MM.1S (cell line): ENCODE data around the gene TES.

Experiments
- DNase-seq: peaks from one replicate; pipeline ENCODE4 v3.0.0-alpha.2; 2015
- H2AFZ ChIP-seq: fragments of 300-600 bp; sonication (generic); 2 replicates; pipeline ENCODE4 v1.6.0; 2016; ENCODE audit warnings: antibody characterized with exemption, low read length
- H3F3A ChIP-seq: fragments of 300-600 bp; sonication (generic); 2 replicates; pipeline ENCODE4 v1.6.1; 2016; ENCODE audit warnings: mild to moderate bottlenecking, antibody characterized with exemption, low read length, moderate library complexity, mixed read lengths; ENCODE audit not compliant: insufficient read depth
- H3K27ac ChIP-seq: fragments of 300-600 bp; sonication (generic); 2 replicates; pipeline ENCODE4 v1.5.1; 2016; ENCODE audit warnings: mild to moderate bottlenecking, low read length
- H3K27me3 ChIP-seq: fragments of 300-600 bp; sonication (generic); replicated peaks from 2 replicates; pipeline ENCODE4 v1.6.0; 2016; ENCODE audit warnings: low read length; ENCODE audit not compliant: insufficient read depth
- H3K36me3 ChIP-seq: fragments of 300-600 bp; sonication (generic); replicated peaks from 2 replicates; pipeline ENCODE4 v1.6.1; 2016; ENCODE audit warnings: mild to moderate bottlenecking, low read length, mixed read lengths; ENCODE audit not compliant: insufficient read depth
- H3K4me1 ChIP-seq: fragments of 300-600 bp; sonication (generic); 2 replicates; pipeline ENCODE4 v1.6.1; 2016; ENCODE audit warnings: low read length, mixed read lengths
- H3K4me2 ChIP-seq: fragments of 300-600 bp; sonication (generic); 2 replicates; pipeline ENCODE4 v1.6.0; 2016; ENCODE audit warnings: low read depth, low read length
- H3K4me3 ChIP-seq: fragments of 300-600 bp; sonication (generic); 2 replicates; pipeline ENCODE4 v1.5.1; 2016; ENCODE audit warnings: low read length, mixed read lengths
- H3K79me2 ChIP-seq: fragments of 300-600 bp; sonication (generic); 2 replicates; pipeline ENCODE4 v1.6.1; 2016; ENCODE audit warnings: mixed run types, low read length, mixed read lengths
- H3K9ac ChIP-seq: fragments of 300-600 bp; sonication (generic); 2 replicates; pipeline ENCODE4 v1.6.1; 2016; ENCODE audit warnings: low read length, mixed read lengths
- H3K9me2 ChIP-seq: fragments of 300-600 bp; sonication (generic); replicated peaks from 2 replicates; pipeline ENCODE4 v1.6.1; 2016; ENCODE audit warnings: mild to moderate bottlenecking, low read length, mixed read lengths; ENCODE audit not compliant: insufficient read depth
- H3K9me3 ChIP-seq: fragments of 300-600 bp; sonication (generic); replicated peaks from 2 replicates; pipeline ENCODE4 v1.6.1; 2016; ENCODE audit warnings: mild to moderate bottlenecking, low read length, mixed read lengths; ENCODE audit not compliant: insufficient read depth
- H4K20me1 ChIP-seq: fragments of 300-600 bp; sonication (generic); 2 replicates; pipeline ENCODE4 v1.6.1; 2016; ENCODE audit warnings: mild to moderate bottlenecking, low read length, moderate library complexity, mixed read lengths; ENCODE audit not compliant: insufficient read depth
- CTCF ChIP-seq: fragments of 300-600 bp; sonication (generic); IDR thresholded peaks from 2 replicates; pipeline ENCODE4 v1.5.1; 2016; ENCODE audit warnings: antibody characterized with exemption, low read length, mixed read lengths
- EZH2 ChIP-seq: fragments of 300-600 bp; sonication (generic); optimal IDR thresholded peaks from 2 replicates; pipeline ENCODE3; 2017; ENCODE audit warnings: low read depth, mild to moderate bottlenecking, antibody characterized with exemption, low read length, mixed read lengths
- EZH2phosphoT487 ChIP-seq: fragments of 300-600 bp; sonication (generic); IDR thresholded peaks from 2 replicates; pipeline ENCODE4 v1.6.1; 2018; ENCODE audit warnings: antibody characterized with exemption, low read length

TES gene

DNA sequence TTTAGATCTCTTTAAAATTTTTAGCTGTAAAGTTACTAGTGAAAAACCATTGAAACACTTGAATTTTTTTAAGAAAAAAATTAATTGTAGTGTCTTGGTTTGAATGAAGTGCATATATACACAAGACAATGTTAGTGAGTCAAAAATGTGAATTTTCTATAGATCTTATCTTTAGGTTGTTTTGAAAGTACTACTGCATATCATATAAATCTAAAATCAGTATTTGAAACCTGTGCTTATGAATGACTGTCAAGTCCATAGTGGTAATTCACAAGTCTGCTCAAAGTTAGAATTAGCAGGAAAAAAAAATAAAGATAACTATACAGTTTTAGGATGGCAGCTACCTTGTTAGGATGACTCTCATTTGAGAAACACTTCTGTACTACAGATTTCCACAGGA lies 25.0 kb downstream of the TES start:
- H2AFZ ChIP-seq, result no peak overlapping the region
- peaks cover 5% of the 10 kb centered on the region; the same call in 1 of the 2 replicates for H4K20me1 ChIP-seq
- DNase-seq, result no peak
- no peak for TF ChIP-seq CTCF
- H3K27ac ChIP-seq, result no peak overlapping the region
- peaks cover 25% of the 10 kb centered on the region for H3K4me1 ChIP-seq
- H3K4me2 ChIP-seq, result no peak overlapping the region
- H3K36me3 ChIP-seq, result no peaks in the 10 kb centered on the region
- no peaks in the 10 kb centered on the region for H3K9me3 ChIP-seq
- H3K27me3 ChIP-seq, result no peaks in the 10 kb centered on the region
- no peak overlapping the region for H3K4me3 ChIP-seq
- H3K9me2 ChIP-seq, result no peaks in the 10 kb centered on the region
- H3K9ac ChIP-seq, result no peak overlapping the region
- H3K79me2 ChIP-seq, result peaks cover 87% of the 10 kb centered on the region
- H3F3A ChIP-seq, result 0 out of 2 replicates have a peak, but pooled peaks cover 2% of the 10 kb centered on the region

- Histone ChIP-seq H2AFZ (no peak overlapping the region), H4K20me1 (peaks cover 4% of the 10 kb centered on the region; the same call in 1 of the 2 replicates), H3K9me2 (no peaks in the 10 kb centered on the region), H3K36me3 (0 out of 2 replicates have a peak, but pooled peaks cover 4% of the 10 kb centered on the region), H3K4me1 (peaks cover 18% of the 10 kb centered on the region), H3K9ac (no peak overlapping the region), H3K27me3 (no peaks in the 10 kb centered on the region), H3K4me3 (no peak overlapping the region), H3K9me3 (no peaks in the 10 kb centered on the region), H3K4me2 (no peak overlapping the region), H3F3A (no peaks in the 10 kb centered on the region), H3K79me2 (peaks cover 87% of the 10 kb centered on the region), H3K27ac (no peak overlapping the region)
- DNase-seq, result peak; percentile 73
- TF ChIP-seq EZH2 (no peak), CTCF (peak; percentile 65), EZH2phosphoT487 (no peak)
These were observed 25.8 kb downstream of the TES start for GRCh38 chr7:116236020-116236630.

DNA sequence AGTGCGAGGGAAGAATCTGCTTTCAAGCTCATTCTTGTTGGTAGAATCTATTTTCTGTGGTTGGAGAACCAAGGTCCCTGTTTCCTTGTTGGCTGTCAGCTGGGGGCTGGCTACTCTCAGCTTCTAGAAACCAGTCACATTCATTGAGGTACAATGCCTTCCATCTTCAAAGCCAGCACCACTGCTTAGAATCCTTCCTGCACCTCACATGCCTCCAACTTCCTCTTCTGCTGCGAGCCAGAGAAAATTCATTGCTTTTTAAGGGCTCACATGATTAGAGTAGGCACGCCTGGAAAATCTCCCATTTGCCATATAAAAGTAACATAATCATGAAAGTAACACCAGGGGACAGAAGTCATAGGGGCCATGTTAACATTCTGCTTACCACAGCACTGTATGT lies 28.7 kb downstream of the TES start:
- H3F3A ChIP-seq, result no peaks in the 10 kb centered on the region
- no peaks in the 10 kb centered on the region for H3K4me1 ChIP-seq
- TF ChIP-seq EZH2phosphoT487 (no peak), EZH2 (no peak), CTCF (no peak)
- H4K20me1 ChIP-seq, result 0 out of 2 replicates have a peak, but pooled peaks cover 4% of the 10 kb centered on the region
- H3K4me2 ChIP-seq, result no peak overlapping the region
- no peak overlapping the region for H3K4me3 ChIP-seq
- no peak overlapping the region for H2AFZ ChIP-seq
- H3K36me3 ChIP-seq, result peaks cover 8% of the 10 kb centered on the region; the same call in 1 of the 2 replicates
- H3K9me3 ChIP-seq, result no peaks in the 10 kb centered on the region
- DNase-seq, result no peak
- H3K9me2 ChIP-seq, result no peaks in the 10 kb centered on the region
- peaks cover 75% of the 10 kb centered on the region for H3K79me2 ChIP-seq
- H3K27ac ChIP-seq, result no peak overlapping the region
- no peak overlapping the region for H3K9ac ChIP-seq
- H3K27me3 ChIP-seq, result no peaks in the 10 kb centered on the region
